Smooth muscle cell (in vitro differentiated cells): ENCODE results near the gene ZNHIT6. TPM values are rescaled to one million over a fixed set of nuclear protein-coding genes. Genes with fewer than 3 reads are reported as not detected.
"Not testable (repeated sequence)": the region's sequence is repeated elsewhere in the genome, so short reads cannot be mapped to it uniquely, and the experiment has no call there.

Experiments
- DNase-seq: peaks from one replicate; lab custom pipeline; 2025; ENCODE audit not compliant: unreplicated experiment; lab: John Stamatoyannopoulos, UW
- H2AFZ ChIP-seq: fragments of 200-600 bp; sonication (generic); 2 replicates; pipeline ENCODE4 v1.6.0; 2016; ENCODE audit warnings: antibody characterized with exemption, low read depth, mild to moderate bottlenecking
- H3F3A ChIP-seq: fragments of 200-600 bp; sonication (generic); 2 replicates; pipeline ENCODE4 v1.6.0; 2017; ENCODE audit warnings: antibody characterized with exemption, low read depth
- H3K27ac ChIP-seq: fragments of 200-600 bp; sonication (generic); 2 replicates; pipeline ENCODE4 v1.5.1; 2016; ENCODE audit warnings: low read depth, mild to moderate bottlenecking
- H3K27me3 ChIP-seq: fragments of 200-600 bp; sonication (generic); 2 replicates; pipeline ENCODE4 v1.6.1; 2016; ENCODE audit warnings: low read depth, mild to moderate bottlenecking
- H3K36me3 ChIP-seq: fragments of 200-600 bp; sonication (generic); 2 replicates; pipeline ENCODE4 v1.5.1; 2016; ENCODE audit warnings: low read depth
- H3K4me1 ChIP-seq: fragments of 200-600 bp; sonication (generic); 2 replicates; pipeline ENCODE4 v1.5.1; 2016; ENCODE audit warnings: low read depth
- H3K4me2 ChIP-seq: fragments of 200-600 bp; sonication (generic); 2 replicates; pipeline ENCODE4 v1.6.0; 2016; ENCODE audit warnings: mild to moderate bottlenecking
- H3K4me3 ChIP-seq: fragments of 200-600 bp; sonication (generic); 2 replicates; pipeline ENCODE4 v1.5.1; 2016; ENCODE audit warnings: mild to moderate bottlenecking
- H3K79me2 ChIP-seq: fragments of 200-600 bp; sonication (generic); 2 replicates; pipeline ENCODE4 v1.6.0; 2016; ENCODE audit warnings: low read depth, mild to moderate bottlenecking
- H3K9ac ChIP-seq: fragments of 200-600 bp; sonication (generic); 2 replicates; pipeline ENCODE4 v1.6.0; 2016; ENCODE audit warnings: low read depth
- H3K9me3 ChIP-seq: fragments of 200-600 bp; sonication (generic); replicated peaks from 2 replicates; pipeline ENCODE4 v1.5.1; 2016; ENCODE audit warnings: low read depth
- H4K20me1 ChIP-seq: fragments of 200-600 bp; sonication (generic); 2 replicates; pipeline ENCODE4 v1.6.0; 2016; ENCODE audit warnings: low read depth
- CTCF ChIP-seq: fragments of 200-600 bp; sonication (generic); IDR thresholded peaks from 2 replicates; pipeline ENCODE4 v1.5.1; 2017; ENCODE audit warnings: borderline replicate concordance, mild to moderate bottlenecking, antibody characterized with exemption; ENCODE audit not compliant: insufficient read depth, poor library complexity, severe bottlenecking
- WGBS: methylation state at CpG from one replicate; pipeline ENCODE4 v1.1.7; 2016; ENCODE audit warnings: low lambda C conversion rate; 5-methylcytosine and 5-hydroxymethylcytosine counted together
- polyA plus RNA-seq: library from polyadenylated mRNA; unstranded; fragments of >200 nt; fragmentation: Nextera tagmentation; extraction: Ambion mirVana; gene quantifications from 2 replicates; pipeline ENCODE4 v1.2.1, GENCODE V29; 2016
- total RNA-seq: library from RNA; depleted of rRNA; stranded (reverse); fragments of >200 nt; gene quantifications from 2 replicates; pipeline ENCODE4 v1.2.3, GENCODE V29; 2014

Gene ZNHIT6
- total and polyA plus RNA-seq, 2 experiments from 2014 or later = 15.0 to 15.5 TPM

- Histone ChIP-seq H3K27me3 (no peaks in the 10 kb centered on the region), H3F3A (no peaks in the 10 kb centered on the region), H3K9me3 (no peaks in the 10 kb centered on the region), H2AFZ (no peak overlapping the region), H3K36me3 (no peaks in the 10 kb centered on the region), H3K27ac (no peak overlapping the region), H3K4me1 (no peaks in the 10 kb centered on the region), H3K9ac (no peak overlapping the region), H3K4me2 (no peak overlapping the region), H3K79me2 (no peaks in the 10 kb centered on the region), H3K4me3 (no peak overlapping the region), H4K20me1 (no peaks in the 10 kb centered on the region)
- no peak for DNase-seq
- TF ChIP-seq CTCF = no peak
- WGBS = 93% methylated on average over 3 of the region's 3 CpGs
Measured at GRCh38 chr1:85746777-85747176, 38.5 kb upstream of the ZNHIT6 start.

GRCh38 chr1:85743814-85744213, 35.6 kb upstream of the ZNHIT6 start:
- no peaks in the 10 kb centered on the region for H3K79me2 ChIP-seq
- DNase-seq = no peak
- H3K9ac ChIP-seq = no peak overlapping the region
- H3K4me1 ChIP-seq = no peaks in the 10 kb centered on the region
- no peaks in the 10 kb centered on the region for H4K20me1 ChIP-seq
- no peak for TF ChIP-seq CTCF
- no peaks in the 10 kb centered on the region for H3K27me3 ChIP-seq
- no peaks in the 10 kb centered on the region for H3K36me3 ChIP-seq
- H3K27ac ChIP-seq = no peak overlapping the region
- H3K4me3 ChIP-seq = no peak overlapping the region
- no peak overlapping the region for H3K4me2 ChIP-seq
- H2AFZ ChIP-seq = no peak overlapping the region
- no peaks in the 10 kb centered on the region for H3K9me3 ChIP-seq
- WGBS = 92% methylated on average over 3 of the region's 3 CpGs
- no peaks in the 10 kb centered on the region for H3F3A ChIP-seq

- Histone ChIP-seq H4K20me1 (no peaks in the 10 kb centered on the region), H2AFZ (no peak overlapping the region), H3K36me3 (no peaks in the 10 kb centered on the region), H3K27me3 (no peaks in the 10 kb centered on the region), H3F3A (no peaks in the 10 kb centered on the region), H3K9ac (no peak overlapping the region), H3K4me3 (no peak overlapping the region), H3K79me2 (no peaks in the 10 kb centered on the region), H3K4me2 (no peak overlapping the region), H3K4me1 (no peaks in the 10 kb centered on the region), H3K9me3 (no peaks in the 10 kb centered on the region), H3K27ac (no peak overlapping the region)
- 88% methylated on average over 1 of the region's 1 CpG for WGBS
- TF ChIP-seq CTCF = no peak
- DNase-seq = no peak
Measured at GRCh38 chr1:85734931-85735330, 26.7 kb upstream of the ZNHIT6 start.

- no peak overlapping the region for H3K9ac ChIP-seq
- no peaks in the 10 kb centered on the region for H3K9me3 ChIP-seq
- no peaks in the 10 kb centered on the region for H3K4me1 ChIP-seq
- H3K79me2 ChIP-seq = no peaks in the 10 kb centered on the region
- no peaks in the 10 kb centered on the region for H4K20me1 ChIP-seq
- no peak overlapping the region for H3K4me2 ChIP-seq
- H3F3A ChIP-seq = no peaks in the 10 kb centered on the region
- H3K4me3 ChIP-seq = no peak overlapping the region
- no peak for TF ChIP-seq CTCF
- H3K27me3 ChIP-seq = no peaks in the 10 kb centered on the region
- no peak overlapping the region for H2AFZ ChIP-seq
- 92% methylated on average over 7 of the region's 7 CpGs for WGBS
- H3K27ac ChIP-seq = no peak overlapping the region
- no peak for DNase-seq
- no peaks in the 10 kb centered on the region for H3K36me3 ChIP-seq
Measured at GRCh38 chr1:85718678-85719340, 10.6 kb upstream of the ZNHIT6 start.

- not testable (repeated sequence) for H3K9me3 ChIP-seq, H3K27ac ChIP-seq, H3K9ac ChIP-seq, H3K79me2 ChIP-seq, H3K36me3 ChIP-seq, H3K4me1 ChIP-seq, H2AFZ ChIP-seq, H3K4me3 ChIP-seq, H3K27me3 ChIP-seq, H3K4me2 ChIP-seq, H4K20me1 ChIP-seq, DNase-seq, H3F3A ChIP-seq
- WGBS = 87% methylated on average over 14 of the region's 14 CpGs
Measured at GRCh38 chr1:85714418-85715114, 6.3 kb upstream of the ZNHIT6 start.
